Lung (tissue), 12 donors: ENCODE measurements around the gene SEMA3A. TPM values are rescaled to one million over a fixed set of nuclear protein-coding genes. Genes with fewer than 3 reads are reported as not detected.
A peak's percentile ranks its signal among the peaks of the same experiment; 100 is the strongest.

Source experiments
- ATAC-seq: fragments of 200-7000 bp; cut with Tn5 transposase; one replicate; pipeline ENCODE4 v1.9.1; 2020; ENCODE audit warnings: moderate number of reproducible peaks; ENCODE audit not compliant: insufficient read depth, low FRiP score
- DNase-seq, 3 donors: peaks; one replicate each; pipeline ENCODE4 v3.0.0-alpha.2; 2013 to 2017
- H3K27ac ChIP-seq, 2 donors: one replicate each; pipeline ENCODE4 v1.5.1; 2013; ENCODE audit warnings: mild to moderate bottlenecking in 2 of 2, moderate library complexity in 2 of 2, control low read depth in 1 of 2, inconsistent platforms in 1 of 2, low read depth in 1 of 2, low read length in 1 of 2
- H3K27me3 ChIP-seq, 3 donors: one replicate each; pipeline ENCODE4 v1.5.1; 2013; ENCODE audit warnings: low read length in 2 of 3; ENCODE audit not compliant: control insufficient read depth in 3 of 3, insufficient read depth in 3 of 3
- H3K36me3 ChIP-seq, 4 donors: one replicate each; pipeline ENCODE4 v1.5.1; 2013; ENCODE audit warnings: low read length in 4 of 4, mild to moderate bottlenecking in 1 of 4, moderate library complexity in 1 of 4; ENCODE audit not compliant: control insufficient read depth in 4 of 4, insufficient read depth in 4 of 4
- H3K4me1 ChIP-seq, 5 donors: one replicate each; pipeline ENCODE4 v1.5.1; 2013; ENCODE audit warnings: low read length in 5 of 5, mild to moderate bottlenecking in 2 of 5, moderate library complexity in 1 of 5; ENCODE audit not compliant: control insufficient read depth in 5 of 5, insufficient read depth in 5 of 5
- H3K4me3 ChIP-seq: one replicate; pipeline ENCODE4 v1.5.1; 2013; ENCODE audit warnings: mild to moderate bottlenecking, control low read depth, moderate library complexity
- H3K9ac ChIP-seq, 2 donors: one replicate each; pipeline ENCODE4 v1.5.1; 2013; ENCODE audit warnings: low read length in 2 of 2, control low read depth in 1 of 2; ENCODE audit not compliant: insufficient read depth in 1 of 2
- H3K9me3 ChIP-seq, 4 donors: one replicate each; pipeline ENCODE4 v1.5.1; 2013; ENCODE audit warnings: low read length in 3 of 4, mild to moderate bottlenecking in 1 of 4, moderate library complexity in 1 of 4; ENCODE audit not compliant: control insufficient read depth in 4 of 4, insufficient read depth in 3 of 4
- WGBS, 2 donors: extraction: QIAGEN DNeasy Blood & Tissue Kit; methylation state at CpG; one replicate each; pipeline ENCODE4 v1.1.7; 2013; 5-methylcytosine and 5-hydroxymethylcytosine counted together
- polyA plus RNA-seq, 2 donors: library from polyadenylated mRNA; stranded (reverse); fragments of 200-250 nt; gene quantifications; one replicate each; pipeline ENCODE4 v1.2.1, GENCODE V29; 2013
- total RNA-seq, 2 donors: library from RNA; depleted of rRNA in 1 of 2; stranded (reverse); fragments of >200 nt in 1 of 2; gene quantifications; one replicate each; pipeline ENCODE4 v1.2.1, GENCODE V29; 2014 to 2021
- TF ChIP-seq, protein P1 (sequence below): IDR thresholded peaks from 2 replicates; pipeline ENCODE4 v1.5.1; 2012; ENCODE audit warnings: mild to moderate bottlenecking; ENCODE audit errors: control extremely low read depth, extremely low read depth
- donor health status: control.
- donor health status: control.
- donor health status: Bipolar disorder and iron deficiency.
- donor health status: healthy.
- donor health status: DM: yes; HTN: yes; CAD: no.

Gene SEMA3A
- total and polyA plus RNA-seq, 4 donors, result 0.79 to 21.4 (median 5.5) TPM

DNA sequence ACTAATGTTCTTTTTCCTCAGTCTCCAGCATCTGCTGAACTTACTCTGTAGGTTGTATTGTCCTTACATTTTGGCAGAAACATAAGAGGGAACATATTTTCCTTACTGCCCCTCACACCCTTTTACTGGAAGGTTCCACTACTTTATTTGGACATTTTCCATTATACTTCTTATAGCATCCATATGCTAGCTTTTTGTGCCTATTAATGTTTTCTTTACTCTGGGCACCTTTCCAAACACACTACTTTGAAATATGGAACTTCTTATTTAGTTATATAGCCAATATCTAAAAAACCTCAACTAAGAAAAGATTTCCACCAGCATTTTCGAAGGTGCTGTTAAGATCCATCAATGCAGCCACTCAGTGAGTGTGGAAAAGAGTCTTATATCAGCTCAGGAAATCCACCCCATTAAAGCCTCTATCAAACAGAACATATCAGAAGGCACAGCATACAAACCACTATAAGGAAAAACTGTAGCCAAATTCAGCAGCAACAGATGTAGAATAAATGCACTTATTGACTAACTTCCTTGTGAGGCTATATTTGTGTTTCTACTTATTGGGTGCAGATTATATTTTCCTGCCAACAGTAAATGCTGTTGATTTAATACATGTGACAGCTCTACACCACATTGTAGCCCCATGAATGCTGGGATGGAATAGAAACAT, 273.2 kb downstream of the SEMA3A start:
- Histone ChIP-seq H3K36me3 (no peaks in the 10 kb centered on the region), H3K27ac (no peak overlapping the region), H3K9me3 (no peaks in the 10 kb centered on the region), H3K27me3 (no peaks in the 10 kb centered on the region), H3K9ac (no peak overlapping the region), H3K4me3 (no peak overlapping the region), H3K4me1 (peaks cover 0 to 9% (median 0%) of the 10 kb centered on the region in 5 donors)
- no peak for ATAC-seq
- WGBS, 2 donors, result 56 to 79% methylated on average over 1 of the region's 1 CpG
- TF ChIP-seq, protein P1, sequence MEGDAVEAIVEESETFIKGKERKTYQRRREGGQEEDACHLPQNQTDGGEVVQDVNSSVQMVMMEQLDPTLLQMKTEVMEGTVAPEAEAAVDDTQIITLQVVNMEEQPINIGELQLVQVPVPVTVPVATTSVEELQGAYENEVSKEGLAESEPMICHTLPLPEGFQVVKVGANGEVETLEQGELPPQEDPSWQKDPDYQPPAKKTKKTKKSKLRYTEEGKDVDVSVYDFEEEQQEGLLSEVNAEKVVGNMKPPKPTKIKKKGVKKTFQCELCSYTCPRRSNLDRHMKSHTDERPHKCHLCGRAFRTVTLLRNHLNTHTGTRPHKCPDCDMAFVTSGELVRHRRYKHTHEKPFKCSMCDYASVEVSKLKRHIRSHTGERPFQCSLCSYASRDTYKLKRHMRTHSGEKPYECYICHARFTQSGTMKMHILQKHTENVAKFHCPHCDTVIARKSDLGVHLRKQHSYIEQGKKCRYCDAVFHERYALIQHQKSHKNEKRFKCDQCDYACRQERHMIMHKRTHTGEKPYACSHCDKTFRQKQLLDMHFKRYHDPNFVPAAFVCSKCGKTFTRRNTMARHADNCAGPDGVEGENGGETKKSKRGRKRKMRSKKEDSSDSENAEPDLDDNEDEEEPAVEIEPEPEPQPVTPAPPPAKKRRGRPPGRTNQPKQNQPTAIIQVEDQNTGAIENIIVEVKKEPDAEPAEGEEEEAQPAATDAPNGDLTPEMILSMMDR, result no peak
- DNase-seq, result peak; percentile 14 to 89 (median 84)

DNA sequence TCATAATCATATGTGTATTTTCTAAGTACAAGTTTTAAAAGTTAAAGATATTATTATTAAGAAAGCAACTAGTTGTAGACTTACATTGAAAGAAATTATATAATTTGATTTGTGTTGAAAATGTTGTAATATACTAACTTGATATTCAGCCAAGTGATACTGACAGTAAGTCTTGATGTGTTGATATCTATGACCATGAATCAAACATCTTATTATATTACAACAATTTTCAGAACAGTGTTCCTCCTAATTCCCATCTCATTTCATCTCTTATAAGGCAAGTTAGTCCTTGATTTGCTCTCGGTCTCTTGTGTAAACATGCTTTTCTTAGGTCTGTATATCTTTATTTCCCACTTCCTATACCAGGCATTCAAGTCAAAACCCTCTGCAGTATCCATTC, 276.4 kb downstream of the SEMA3A start:
- 44 to 81% methylated on average over 1 of the region's 1 CpG for WGBS, 2 donors
- H3K4me1 ChIP-seq, result peaks cover 0 to 9% (median 0%) of the 10 kb centered on the region in 5 donors
- no peak overlapping the region for H3K9ac ChIP-seq
- no peak overlapping the region for H3K27ac ChIP-seq
- TF ChIP-seq, protein P1, result no peak
- ATAC-seq (no peak), DNase-seq (no peak)
- no peaks in the 10 kb centered on the region for H3K36me3 ChIP-seq
- H3K27me3 ChIP-seq, result no peaks in the 10 kb centered on the region
- H3K9me3 ChIP-seq, result no peaks in the 10 kb centered on the region
- no peak overlapping the region for H3K4me3 ChIP-seq

DNA sequence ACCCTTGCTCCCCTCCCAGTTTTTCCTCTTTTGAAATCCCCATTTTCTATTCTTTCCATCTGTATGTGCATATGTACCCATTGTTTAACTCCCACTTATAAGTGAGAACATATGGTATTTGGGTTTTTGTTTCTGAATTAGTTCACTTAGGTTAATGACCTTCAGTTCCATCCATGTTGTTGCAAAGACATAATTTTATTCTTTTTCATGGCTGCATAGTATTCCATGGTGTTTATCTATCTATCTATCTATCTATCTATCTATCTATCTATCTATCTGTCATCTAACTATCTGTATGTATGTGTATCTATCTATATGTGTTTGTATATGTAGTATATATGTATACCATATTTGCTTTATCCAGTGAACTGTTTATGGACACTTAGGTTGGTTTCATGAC, 281.4 kb downstream of the SEMA3A start:
- no peak overlapping the region for H3K9ac ChIP-seq
- no peak overlapping the region for H3K27ac ChIP-seq
- ATAC-seq, result no peak
- no peaks in the 10 kb centered on the region for H3K9me3 ChIP-seq
- no peaks in the 10 kb centered on the region for H3K4me1 ChIP-seq
- no peak overlapping the region for H3K4me3 ChIP-seq
- no peak for DNase-seq
- TF ChIP-seq, protein P1, result no peak
- H3K36me3 ChIP-seq, result no peaks in the 10 kb centered on the region
- no peaks in the 10 kb centered on the region for H3K27me3 ChIP-seq

DNA sequence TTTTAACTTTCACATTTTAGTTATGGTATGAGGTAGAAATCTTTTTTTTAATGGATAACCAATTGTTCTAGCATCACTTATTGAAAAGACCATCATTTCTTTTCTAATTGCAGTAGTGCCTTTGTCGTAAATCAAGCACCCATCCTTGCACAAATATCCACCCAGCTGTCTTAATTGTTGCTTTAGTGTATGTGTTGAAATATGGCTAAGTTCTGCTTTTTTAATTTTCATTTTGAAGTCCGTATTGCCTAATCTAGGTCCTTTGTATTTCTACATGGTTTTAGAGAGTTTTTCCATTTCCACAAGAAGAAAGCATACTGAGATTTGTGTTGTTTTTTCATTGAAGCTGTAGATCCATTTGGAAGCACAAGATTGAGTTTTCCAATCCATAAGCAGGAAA, 286.1 kb downstream of the SEMA3A start:
- no peaks in the 10 kb centered on the region for H3K9me3 ChIP-seq
- no peaks in the 10 kb centered on the region for H3K27me3 ChIP-seq
- ATAC-seq (no peak), DNase-seq (no peak)
- no peak overlapping the region for H3K27ac ChIP-seq
- H3K4me1 ChIP-seq, result no peaks in the 10 kb centered on the region
- H3K9ac ChIP-seq, result no peak overlapping the region
- TF ChIP-seq, protein P1, result no peak
- no peaks in the 10 kb centered on the region for H3K36me3 ChIP-seq
- WGBS, 2 donors, result 36 to 77% methylated on average over 2 of the region's 2 CpGs
- no peak overlapping the region for H3K4me3 ChIP-seq
